Measurements from ENCODE around the gene ZNF285. TPM values are rescaled to one million over a fixed set of nuclear protein-coding genes. Genes with fewer than 3 reads are reported as not detected.

Gene ZNF285
- total RNA-seq (2022; extraction: Qiagen RNA extraction), result 1.7 to 2.5 TPM (median 2.1 TPM) in 5 replicates

GRCh38 chr19:44401139-44402115 lies at the start of gene ZNF285:
ZNF285 (minus strand) TSS chr19:44401608; CDS start chr19:44397213, 4,395 bp downstream.

GRCh38 chr19:44447916-44448674 lies 46.7 kb upstream of the ZNF285 start, which contains the start of gene ZNF229:
ZNF229 (minus strand) TSS chr19:44448472; CDS start chr19:44442847, 5,625 bp downstream.

GRCh38 chr19:44356383-44357111 lies 44.9 kb downstream of the ZNF285 start, which contains the start of gene ZNF112:
ZNF112 (minus strand) TSS chr19:44356680; CDS start chr19:44340539, 16,141 bp downstream.

Other genes starting within 250 kb of the ZNF285 start
- 17.1 to 22.3 TPM (median 21.6 TPM) in 5 replicates for gene ZNF226, start 236.5 kb downstream of the ZNF285 start, total RNA-seq (2022; extraction: Qiagen RNA extraction)
- gene ZNF227, start 189.1 kb downstream of the ZNF285 start, total RNA-seq (2022; extraction: Qiagen RNA extraction), result 8.1 to 11.9 TPM (median 10.9 TPM) in 5 replicates
- 0.41 to 0.73 TPM (median 0.65 TPM) in 5 replicates for gene ZNF233, start 141.7 kb downstream of the ZNF285 start, total RNA-seq (2022; extraction: Qiagen RNA extraction)
- 2.8 to 3.9 TPM (median 3.0 TPM) in 5 replicates for gene ZNF235, start 96.6 kb downstream of the ZNF285 start, total RNA-seq (2022; extraction: Qiagen RNA extraction)
- 1.5 to 2.3 TPM (median 2.1 TPM) in 5 replicates for gene ZNF112, start 44.9 kb downstream of the ZNF285 start, total RNA-seq (2022; extraction: Qiagen RNA extraction)
- gene ZNF229, start 46.9 kb upstream of the ZNF285 start, total RNA-seq (2022; extraction: Qiagen RNA extraction), result 2.6 to 3.1 TPM (median 2.9 TPM) in 5 replicates
- gene ZNF180, start 98.9 kb upstream of the ZNF285 start, total RNA-seq (2022; extraction: Qiagen RNA extraction), result 7.5 to 8.9 TPM (median 8.5 TPM) in 5 replicates
- gene CEACAM20, start 128.1 kb upstream of the ZNF285 start, total RNA-seq (2022; extraction: Qiagen RNA extraction), result not detected in 5 replicates
- gene IGSF23, start 212.0 kb upstream of the ZNF285 start, total RNA-seq (2022; extraction: Qiagen RNA extraction), result 0.19 to 0.66 TPM (median 0.43 TPM) in 5 replicates
- gene PVR, start 242.3 kb upstream of the ZNF285 start, total RNA-seq (2022; extraction: Qiagen RNA extraction), result 104 to 117 TPM (median 109 TPM) in 5 replicates

Measured in A549 treated with Mapracorat at 1 μM for 4 hours (cell line).